ENCODE results near the gene HDAC4. TPM values are rescaled to one million over a fixed set of nuclear protein-coding genes. Genes with fewer than 3 reads are reported as not detected.

The HDAC4 gene
- total and polyA plus RNA-seq, 4 donors = 2.9 to 37.2 (median 4.4) TPM

DNA sequence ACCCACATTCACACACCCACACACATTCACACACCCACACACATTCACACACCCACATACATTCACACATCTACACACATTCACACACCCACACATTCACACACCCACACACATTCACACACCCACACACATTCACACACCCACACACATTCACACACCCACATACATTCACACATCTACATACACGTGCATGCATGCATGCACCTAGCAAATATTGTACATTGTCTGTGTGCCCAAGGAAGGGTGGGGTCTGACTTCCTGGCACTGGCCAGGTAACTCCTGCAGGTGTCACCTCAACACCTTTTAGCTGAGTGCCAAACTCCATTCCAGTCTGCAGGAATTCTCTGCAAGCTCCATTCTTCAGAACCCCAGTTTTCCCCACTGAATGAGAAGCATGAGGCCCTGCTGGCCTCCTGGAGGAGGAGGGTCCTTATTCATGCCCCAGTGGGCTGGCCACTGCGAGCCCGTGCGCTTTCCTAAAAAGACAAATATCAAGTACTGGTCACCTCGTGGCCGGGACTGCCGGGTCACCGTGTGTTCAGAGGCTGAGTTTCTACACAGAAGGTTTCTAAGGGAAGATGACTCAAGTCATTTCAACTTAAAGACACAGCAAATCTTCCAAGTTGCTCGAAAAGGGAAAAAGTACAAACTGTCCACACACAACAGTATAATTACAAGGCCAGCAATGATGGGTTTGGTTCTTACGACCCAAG, 131.5 kb downstream of the HDAC4 start:
- H3K27ac ChIP-seq (ENCODE audit: low read depth in 1 of 2, low read length in 2 of 2) = no peak overlapping the region
- DNase-seq (ENCODE audit: low spot score) = no peak
- no peak overlapping the region for H3K4me3 ChIP-seq (ENCODE audit: low read depth in 1 of 3, low read length in 3 of 3)

DNA sequence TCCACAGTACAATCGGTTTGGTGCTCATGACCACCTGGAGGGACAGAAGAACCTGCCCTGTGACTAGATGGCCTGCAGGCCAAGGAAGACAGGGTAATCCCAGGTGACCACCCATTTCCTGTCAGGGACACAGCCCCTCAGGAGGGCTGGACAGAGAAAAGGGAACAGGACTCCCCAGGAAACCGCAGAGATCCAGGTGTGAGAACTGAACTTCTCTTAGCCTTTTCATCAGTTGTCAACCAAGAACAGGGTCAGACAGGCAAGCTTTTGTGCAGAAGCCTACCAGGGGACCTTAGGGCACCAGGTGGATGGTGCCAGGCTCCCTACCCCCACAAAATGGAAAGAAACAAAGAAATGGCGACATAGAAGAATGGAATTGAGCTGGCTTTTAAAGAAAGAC, 132.3 kb downstream of the HDAC4 start:
- no peak for DNase-seq (ENCODE audit: low spot score)
- Histone ChIP-seq H3K9ac (ENCODE audit: low read depth in 1 of 2, low read length in 2 of 2) (no peak overlapping the region), H3K4me1 (ENCODE audit: control insufficient read depth in 4 of 4, insufficient read depth in 4 of 4, low read length in 3 of 4) (peaks cover 16 to 32% (median 26%) of the 10 kb centered on the region in 4 donors), H3K36me3 (ENCODE audit: control insufficient read depth in 4 of 4, insufficient read depth in 3 of 4, low read depth in 1 of 4, low read length in 3 of 4) (no peaks in the 10 kb centered on the region), H3K27ac (ENCODE audit: low read depth in 1 of 2, low read length in 2 of 2) (no peak overlapping the region), H3K4me3 (ENCODE audit: low read depth in 1 of 3, low read length in 3 of 3) (no peak overlapping the region), H3K27me3 (ENCODE audit: control insufficient read depth in 4 of 4, insufficient read depth in 4 of 4, low read length in 3 of 4) (no peaks in the 10 kb centered on the region), H3K9me3 (ENCODE audit: control insufficient read depth in 4 of 4, low read length in 3 of 4) (no peaks in the 10 kb centered on the region)
- 87% methylated on average over 3 of the region's 3 CpGs for WGBS
- TF ChIP-seq, protein P1, sequence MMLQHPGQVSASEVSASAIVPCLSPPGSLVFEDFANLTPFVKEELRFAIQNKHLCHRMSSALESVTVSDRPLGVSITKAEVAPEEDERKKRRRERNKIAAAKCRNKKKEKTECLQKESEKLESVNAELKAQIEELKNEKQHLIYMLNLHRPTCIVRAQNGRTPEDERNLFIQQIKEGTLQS (IDR thresholded peaks at IDR 0.05) = no peak
- TF ChIP-seq RAD21 (IDR thresholded peaks at IDR 0.05) (no peak), GABPA (IDR thresholded peaks at IDR 0.05 in 1 of 2, conservative IDR thresholded peaks at IDR 0.05 in 1 of 2) (no peak), HNF4G (IDR thresholded peaks at IDR 0.05) (no peak), FOXA2 (IDR thresholded peaks at IDR 0.05) (no peak), JUND (IDR thresholded peaks at IDR 0.05) (no peak), TAF1 (conservative IDR thresholded peaks at IDR 0.05) (no peak), FOXA1 (IDR thresholded peaks at IDR 0.05) (no peak), HNF4A (conservative IDR thresholded peaks at IDR 0.05) (no peak), RXRA (IDR thresholded peaks at IDR 0.05) (no peak)
- TF ChIP-seq, protein P2, sequence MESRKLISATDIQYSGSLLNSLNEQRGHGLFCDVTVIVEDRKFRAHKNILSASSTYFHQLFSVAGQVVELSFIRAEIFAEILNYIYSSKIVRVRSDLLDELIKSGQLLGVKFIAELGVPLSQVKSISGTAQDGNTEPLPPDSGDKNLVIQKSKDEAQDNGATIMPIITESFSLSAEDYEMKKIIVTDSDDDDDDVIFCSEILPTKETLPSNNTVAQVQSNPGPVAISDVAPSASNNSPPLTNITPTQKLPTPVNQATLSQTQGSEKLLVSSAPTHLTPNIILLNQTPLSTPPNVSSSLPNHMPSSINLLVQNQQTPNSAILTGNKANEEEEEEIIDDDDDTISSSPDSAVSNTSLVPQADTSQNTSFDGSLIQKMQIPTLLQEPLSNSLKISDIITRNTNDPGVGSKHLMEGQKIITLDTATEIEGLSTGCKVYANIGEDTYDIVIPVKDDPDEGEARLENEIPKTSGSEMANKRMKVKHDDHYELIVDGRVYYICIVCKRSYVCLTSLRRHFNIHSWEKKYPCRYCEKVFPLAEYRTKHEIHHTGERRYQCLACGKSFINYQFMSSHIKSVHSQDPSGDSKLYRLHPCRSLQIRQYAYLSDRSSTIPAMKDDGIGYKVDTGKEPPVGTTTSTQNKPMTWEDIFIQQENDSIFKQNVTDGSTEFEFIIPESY (IDR thresholded peaks at IDR 0.05) = no peak
- TF ChIP-seq, protein P3, sequence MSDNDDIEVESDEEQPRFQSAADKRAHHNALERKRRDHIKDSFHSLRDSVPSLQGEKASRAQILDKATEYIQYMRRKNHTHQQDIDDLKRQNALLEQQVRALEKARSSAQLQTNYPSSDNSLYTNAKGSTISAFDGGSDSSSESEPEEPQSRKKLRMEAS (IDR thresholded peaks at IDR 0.05) = no peak

More for the DNA sequence above, 131.5 kb downstream of the HDAC4 start:
- Histone ChIP-seq H3K4me1 (ENCODE audit: control insufficient read depth in 4 of 4, insufficient read depth in 4 of 4, low read length in 3 of 4) (peaks cover 17 to 32% (median 26%) of the 10 kb centered on the region in 4 donors), H3K9me3 (ENCODE audit: control insufficient read depth in 4 of 4, low read length in 3 of 4) (no peaks in the 10 kb centered on the region), H3K36me3 (ENCODE audit: control insufficient read depth in 4 of 4, insufficient read depth in 3 of 4, low read depth in 1 of 4, low read length in 3 of 4) (no peaks in the 10 kb centered on the region), H3K27me3 (ENCODE audit: control insufficient read depth in 4 of 4, insufficient read depth in 4 of 4, low read length in 3 of 4) (no peaks in the 10 kb centered on the region), H3K9ac (ENCODE audit: low read depth in 1 of 2, low read length in 2 of 2) (no peak overlapping the region)
- 87% methylated on average over 10 of the region's 10 CpGs for WGBS
- TF ChIP-seq SP1 (IDR thresholded peaks at IDR 0.05) (no peak), HNF4A (conservative IDR thresholded peaks at IDR 0.05) (no peak), HNF4G (IDR thresholded peaks at IDR 0.05) (no peak), TAF1 (conservative IDR thresholded peaks at IDR 0.05) (no peak), FOXA2 (IDR thresholded peaks at IDR 0.05) (no peak), EGR1 (IDR thresholded peaks at IDR 0.05; ENCODE audit: low read depth in 2 of 2) (no peak), JUND (IDR thresholded peaks at IDR 0.05) (no peak), GABPA (IDR thresholded peaks at IDR 0.05 in 1 of 2, conservative IDR thresholded peaks at IDR 0.05 in 1 of 2) (no peak), NR2F2 (IDR thresholded peaks at IDR 0.05) (no peak), RAD21 (IDR thresholded peaks at IDR 0.05) (no peak), RXRA (IDR thresholded peaks at IDR 0.05) (no peak)
- TF ChIP-seq, protein P1 (IDR thresholded peaks at IDR 0.05) = no peak
- TF ChIP-seq, protein P3 (IDR thresholded peaks at IDR 0.05) = no peak
- TF ChIP-seq, protein P4, sequence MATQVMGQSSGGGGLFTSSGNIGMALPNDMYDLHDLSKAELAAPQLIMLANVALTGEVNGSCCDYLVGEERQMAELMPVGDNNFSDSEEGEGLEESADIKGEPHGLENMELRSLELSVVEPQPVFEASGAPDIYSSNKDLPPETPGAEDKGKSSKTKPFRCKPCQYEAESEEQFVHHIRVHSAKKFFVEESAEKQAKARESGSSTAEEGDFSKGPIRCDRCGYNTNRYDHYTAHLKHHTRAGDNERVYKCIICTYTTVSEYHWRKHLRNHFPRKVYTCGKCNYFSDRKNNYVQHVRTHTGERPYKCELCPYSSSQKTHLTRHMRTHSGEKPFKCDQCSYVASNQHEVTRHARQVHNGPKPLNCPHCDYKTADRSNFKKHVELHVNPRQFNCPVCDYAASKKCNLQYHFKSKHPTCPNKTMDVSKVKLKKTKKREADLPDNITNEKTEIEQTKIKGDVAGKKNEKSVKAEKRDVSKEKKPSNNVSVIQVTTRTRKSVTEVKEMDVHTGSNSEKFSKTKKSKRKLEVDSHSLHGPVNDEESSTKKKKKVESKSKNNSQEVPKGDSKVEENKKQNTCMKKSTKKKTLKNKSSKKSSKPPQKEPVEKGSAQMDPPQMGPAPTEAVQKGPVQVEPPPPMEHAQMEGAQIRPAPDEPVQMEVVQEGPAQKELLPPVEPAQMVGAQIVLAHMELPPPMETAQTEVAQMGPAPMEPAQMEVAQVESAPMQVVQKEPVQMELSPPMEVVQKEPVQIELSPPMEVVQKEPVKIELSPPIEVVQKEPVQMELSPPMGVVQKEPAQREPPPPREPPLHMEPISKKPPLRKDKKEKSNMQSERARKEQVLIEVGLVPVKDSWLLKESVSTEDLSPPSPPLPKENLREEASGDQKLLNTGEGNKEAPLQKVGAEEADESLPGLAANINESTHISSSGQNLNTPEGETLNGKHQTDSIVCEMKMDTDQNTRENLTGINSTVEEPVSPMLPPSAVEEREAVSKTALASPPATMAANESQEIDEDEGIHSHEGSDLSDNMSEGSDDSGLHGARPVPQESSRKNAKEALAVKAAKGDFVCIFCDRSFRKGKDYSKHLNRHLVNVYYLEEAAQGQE (IDR thresholded peaks at IDR 0.05) = no peak
- TF ChIP-seq, protein P5, sequence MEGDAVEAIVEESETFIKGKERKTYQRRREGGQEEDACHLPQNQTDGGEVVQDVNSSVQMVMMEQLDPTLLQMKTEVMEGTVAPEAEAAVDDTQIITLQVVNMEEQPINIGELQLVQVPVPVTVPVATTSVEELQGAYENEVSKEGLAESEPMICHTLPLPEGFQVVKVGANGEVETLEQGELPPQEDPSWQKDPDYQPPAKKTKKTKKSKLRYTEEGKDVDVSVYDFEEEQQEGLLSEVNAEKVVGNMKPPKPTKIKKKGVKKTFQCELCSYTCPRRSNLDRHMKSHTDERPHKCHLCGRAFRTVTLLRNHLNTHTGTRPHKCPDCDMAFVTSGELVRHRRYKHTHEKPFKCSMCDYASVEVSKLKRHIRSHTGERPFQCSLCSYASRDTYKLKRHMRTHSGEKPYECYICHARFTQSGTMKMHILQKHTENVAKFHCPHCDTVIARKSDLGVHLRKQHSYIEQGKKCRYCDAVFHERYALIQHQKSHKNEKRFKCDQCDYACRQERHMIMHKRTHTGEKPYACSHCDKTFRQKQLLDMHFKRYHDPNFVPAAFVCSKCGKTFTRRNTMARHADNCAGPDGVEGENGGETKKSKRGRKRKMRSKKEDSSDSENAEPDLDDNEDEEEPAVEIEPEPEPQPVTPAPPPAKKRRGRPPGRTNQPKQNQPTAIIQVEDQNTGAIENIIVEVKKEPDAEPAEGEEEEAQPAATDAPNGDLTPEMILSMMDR (IDR thresholded peaks at IDR 0.05; ENCODE audit: low read depth, low read length, missing input control) = no peak
